Neural cell (in vitro differentiated cells): ENCODE results near the gene PPP1R12C.

Experiments used
- CTCF ChIP-seq: fragments of 450-650 bp; IDR thresholded peaks from 2 replicates; pipeline ENCODE4 v1.5.1; 2014; ENCODE audit warnings: antibody characterized with exemption, mild to moderate bottlenecking, moderate library complexity; ENCODE audit not compliant: poor library complexity, severe bottlenecking
- MXI1 ChIP-seq: fragments of 450-650 bp; conservative IDR thresholded peaks from 2 replicates; pipeline ENCODE4 v1.6.1; 2014; ENCODE audit warnings: antibody characterized with exemption, mild to moderate bottlenecking; ENCODE audit not compliant: poor library complexity, severe bottlenecking
- RAD21 ChIP-seq: fragments of 450-650 bp; conservative IDR thresholded peaks from 2 replicates; pipeline ENCODE4 v1.6.1; 2014; ENCODE audit warnings: antibody characterized with exemption, mild to moderate bottlenecking, moderate library complexity
- REST ChIP-seq: IDR thresholded peaks from 2 replicates; pipeline ENCODE4 v1.6.1; 2012; ENCODE audit warnings: borderline replicate concordance

DNA sequence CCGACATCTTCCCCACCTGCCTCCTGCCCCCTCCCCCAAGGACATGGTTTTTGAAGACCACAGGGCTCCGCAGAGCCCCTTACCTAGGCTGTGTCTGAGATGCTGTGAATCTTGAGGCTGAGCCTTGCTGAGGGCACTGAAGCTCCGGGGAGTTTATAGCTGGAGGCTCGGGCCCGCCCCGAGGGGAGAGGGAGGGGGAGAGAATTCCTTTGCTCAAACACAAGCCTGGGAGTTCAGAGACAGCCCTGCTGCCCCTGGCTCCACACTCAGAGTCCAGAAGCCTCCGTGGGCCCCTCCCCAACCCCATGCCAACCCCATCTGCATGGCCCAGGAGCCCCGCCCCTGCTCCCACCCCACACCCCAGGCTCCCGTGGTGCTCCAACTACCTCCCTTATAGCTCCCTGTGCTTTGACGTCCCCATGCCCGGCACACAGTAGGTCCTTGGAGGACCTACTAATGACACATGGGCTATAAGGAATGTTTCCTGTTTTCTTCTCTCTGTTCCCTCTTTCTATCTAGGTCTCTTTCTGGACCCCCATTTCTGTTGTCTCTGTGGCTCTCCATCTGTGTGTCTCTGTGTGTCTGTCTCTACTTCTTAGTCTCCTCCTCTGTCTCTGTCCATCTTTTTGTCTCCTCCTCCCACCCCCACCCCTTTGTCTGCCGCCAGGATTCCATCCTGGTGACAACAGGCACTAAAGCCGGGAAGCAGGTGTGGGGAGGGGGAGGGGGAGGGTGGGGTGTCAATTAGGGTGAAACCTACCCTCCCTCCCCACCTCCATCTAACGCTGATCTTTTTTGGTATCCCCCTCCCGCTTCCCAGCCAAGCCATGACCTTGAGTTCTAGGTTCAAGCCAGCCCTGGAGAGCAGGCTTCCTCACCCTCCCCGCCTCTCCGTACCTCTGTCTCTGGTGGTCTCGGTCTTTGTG is 31.9 kb upstream of the PPP1R12C start, which contains the start of gene TNNT1:
- TF ChIP-seq REST (no peak), CTCF (no peak), RAD21 (no peak), MXI1 (no peak)
